Activated naive CD4-positive, alpha-beta T cell treated with anti-CD3 and anti-CD28 coated beads, Interleukin-2, amount 10 ng/mL, durations not matched to agents 7 days and 5 days (primary cell): ENCODE measurements around the gene NTN5.
A peak's percentile ranks its signal among the peaks of the same experiment; 100 is the strongest.
"Not testable (repeated sequence)": the region's sequence is repeated elsewhere in the genome, so short reads cannot be mapped to it uniquely, and the experiment has no call there.

Experiments used
- CTCF ChIA-PET: fragments of 350-600 bp; sonication (Branson Sonifier 250); formaldehyde crosslinking; loops from one replicate; lab custom pipeline; 2021; ENCODE audit warnings: antibody characterized with exemption; lab: Charles Lee
- DNase-seq: peaks from one replicate; pipeline ENCODE4 v3.0.0-alpha.2; 2020
- H3K27ac Mint-ChIP-seq: one replicate; pipeline ENCODE4 v1.8.0; 2021; ENCODE audit warnings: mild to moderate bottlenecking, moderate library complexity, mixed read lengths
- H3K27me3 Mint-ChIP-seq: one replicate; pipeline ENCODE4 v1.8.0; 2021; ENCODE audit warnings: mild to moderate bottlenecking, mixed read lengths
- H3K36me3 Mint-ChIP-seq: one replicate; pipeline ENCODE4 v1.8.0; 2021; ENCODE audit warnings: mixed read lengths
- H3K4me1 Mint-ChIP-seq: one replicate; pipeline ENCODE4 v1.8.0; 2021; ENCODE audit warnings: mixed read lengths
- H3K4me3 Mint-ChIP-seq: one replicate; pipeline ENCODE4 v1.8.0; 2021; ENCODE audit warnings: mild to moderate bottlenecking, moderate library complexity, mixed read lengths
- H3K9me3 Mint-ChIP-seq: one replicate; pipeline ENCODE4 v1.8.0; 2021; ENCODE audit warnings: mixed read lengths

Gene NTN5

GRCh38 chr19:48669903-48670668 is 2.7 kb downstream of the NTN5 start:
- peaks cover 1% of the 10 kb centered on the region for H3K4me1 Mint-ChIP-seq
- DNase-seq: no peak
- H3K36me3 Mint-ChIP-seq: no peaks in the 10 kb centered on the region
- H3K27ac Mint-ChIP-seq: no peak overlapping the region
- CTCF ChIA-PET: no interaction called here
- peaks cover 6% of the 10 kb centered on the region for H3K9me3 Mint-ChIP-seq
- peaks cover 12% of the 10 kb centered on the region for H3K27me3 Mint-ChIP-seq
- H3K4me3 Mint-ChIP-seq: no peak overlapping the region

GRCh38 chr19:48668761-48669160 is 4.1 kb downstream of the NTN5 start:
- peaks cover 6% of the 10 kb centered on the region for H3K9me3 Mint-ChIP-seq
- H3K36me3 Mint-ChIP-seq: no peaks in the 10 kb centered on the region
- no peaks in the 10 kb centered on the region for H3K4me1 Mint-ChIP-seq
- CTCF ChIA-PET: no interaction called here
- H3K27me3 Mint-ChIP-seq: peaks cover 9% of the 10 kb centered on the region
- no peak overlapping the region for H3K27ac Mint-ChIP-seq
- no peak overlapping the region for H3K4me3 Mint-ChIP-seq
- no peak for DNase-seq

- H3K27ac Mint-ChIP-seq: no peak overlapping the region
- H3K27me3 Mint-ChIP-seq: peaks cover 9% of the 10 kb centered on the region
- H3K4me1 Mint-ChIP-seq: no peaks in the 10 kb centered on the region
- H3K9me3 Mint-ChIP-seq: peaks cover 6% of the 10 kb centered on the region
- no peaks in the 10 kb centered on the region for H3K36me3 Mint-ChIP-seq
- CTCF ChIA-PET: no interaction called here
- DNase-seq: no peak
- no peak overlapping the region for H3K4me3 Mint-ChIP-seq
Observed at GRCh38 chr19:48668332-48668731, 4.5 kb downstream of the NTN5 start.

- H3K27ac Mint-ChIP-seq: no peak overlapping the region
- peaks cover 4% of the 10 kb centered on the region for H3K27me3 Mint-ChIP-seq
- no peak overlapping the region for H3K4me3 Mint-ChIP-seq
- H3K4me1 Mint-ChIP-seq: peaks cover 8% of the 10 kb centered on the region
- CTCF ChIA-PET: interaction anchor here (1.8 kb wide), 2 partner anchors 9 to 10 kb away, joined by 4 to 5 read pairs; no protein-coding TSS in a partner anchor
- no peaks in the 10 kb centered on the region for H3K36me3 Mint-ChIP-seq
- peaks cover 6% of the 10 kb centered on the region for H3K9me3 Mint-ChIP-seq
- no peak for DNase-seq
Observed at GRCh38 chr19:48665786-48666185, 7.0 kb downstream of the NTN5 start.

GRCh38 chr19:48664476-48664875 is 8.3 kb downstream of the NTN5 start:
- CTCF ChIA-PET: no interaction called here
- no peaks in the 10 kb centered on the region for H3K36me3 Mint-ChIP-seq
- peaks cover 10% of the 10 kb centered on the region for H3K4me1 Mint-ChIP-seq
- H3K9me3 Mint-ChIP-seq: peaks cover under 1% of the 10 kb centered on the region
- no peak overlapping the region for H3K4me3 Mint-ChIP-seq
- no peak for DNase-seq
- peaks cover 4% of the 10 kb centered on the region for H3K27me3 Mint-ChIP-seq
- no peak overlapping the region for H3K27ac Mint-ChIP-seq

GRCh38 chr19:48663667-48664066 is 9.2 kb downstream of the NTN5 start:
- no peaks in the 10 kb centered on the region for H3K36me3 Mint-ChIP-seq
- CTCF ChIA-PET: no interaction called here
- H3K27me3 Mint-ChIP-seq: peaks cover 9% of the 10 kb centered on the region
- no peaks in the 10 kb centered on the region for H3K9me3 Mint-ChIP-seq
- peaks cover 13% of the 10 kb centered on the region for H3K4me1 Mint-ChIP-seq
- no peak for DNase-seq
- no peak overlapping the region for H3K27ac Mint-ChIP-seq
- no peak overlapping the region for H3K4me3 Mint-ChIP-seq

GRCh38 chr19:48661711-48662090 is 11.1 kb downstream of the NTN5 start:
- no peak overlapping the region for H3K4me3 Mint-ChIP-seq
- H3K27ac Mint-ChIP-seq: no peak overlapping the region
- peaks cover 13% of the 10 kb centered on the region for H3K4me1 Mint-ChIP-seq
- no peaks in the 10 kb centered on the region for H3K9me3 Mint-ChIP-seq
- CTCF ChIA-PET: interaction anchor here (1.4 kb wide), 1 partner anchor 16 kb away, joined by 3 read pairs; the partner anchor contains the start of gene CA11
- peaks cover 21% of the 10 kb centered on the region for H3K27me3 Mint-ChIP-seq
- no peaks in the 10 kb centered on the region for H3K36me3 Mint-ChIP-seq
- DNase-seq: no peak

- peak; percentile 88 for DNase-seq
- H3K27ac Mint-ChIP-seq: peak overlapping the region; percentile 89
- H3K27me3 Mint-ChIP-seq: peaks cover 28% of the 10 kb centered on the region
- H3K4me3 Mint-ChIP-seq: peak overlapping the region; percentile 43
- peaks cover 13% of the 10 kb centered on the region for H3K4me1 Mint-ChIP-seq
- no peaks in the 10 kb centered on the region for H3K9me3 Mint-ChIP-seq
- CTCF ChIA-PET: interaction anchor here (1.4 kb wide), 1 partner anchor 15 kb away, joined by 3 read pairs; the partner anchor contains the start of gene CA11
- no peaks in the 10 kb centered on the region for H3K36me3 Mint-ChIP-seq
Observed at GRCh38 chr19:48660852-48661710, 11.7 kb downstream of the NTN5 start.

GRCh38 chr19:48659768-48660167 is 13.0 kb downstream of the NTN5 start:
- CTCF ChIA-PET: no interaction called here
- no peaks in the 10 kb centered on the region for H3K9me3 Mint-ChIP-seq
- H3K27ac Mint-ChIP-seq: no peak overlapping the region
- H3K36me3 Mint-ChIP-seq: no peaks in the 10 kb centered on the region
- DNase-seq: no peak
- peaks cover 31% of the 10 kb centered on the region for H3K27me3 Mint-ChIP-seq
- peaks cover 13% of the 10 kb centered on the region for H3K4me1 Mint-ChIP-seq
- no peak overlapping the region for H3K4me3 Mint-ChIP-seq

- no peaks in the 10 kb centered on the region for H3K36me3 Mint-ChIP-seq
- DNase-seq: no peak
- no peak overlapping the region for H3K27ac Mint-ChIP-seq
- CTCF ChIA-PET: no interaction called here
- H3K4me3 Mint-ChIP-seq: no peak overlapping the region
- no peaks in the 10 kb centered on the region for H3K9me3 Mint-ChIP-seq
- H3K27me3 Mint-ChIP-seq: peaks cover 38% of the 10 kb centered on the region
- H3K4me1 Mint-ChIP-seq: peaks cover 18% of the 10 kb centered on the region
Observed at GRCh38 chr19:48658483-48658882, 14.3 kb downstream of the NTN5 start.

- DNase-seq, CTCF ChIA-PET, H3K27ac Mint-ChIP-seq, H3K9me3 Mint-ChIP-seq, H3K36me3 Mint-ChIP-seq, H3K4me3 Mint-ChIP-seq: not testable (repeated sequence)
- H3K4me1 Mint-ChIP-seq: peaks cover 20% of the 10 kb centered on the region
- peaks cover 38% of the 10 kb centered on the region for H3K27me3 Mint-ChIP-seq
Observed at GRCh38 chr19:48657828-48658227, 15.0 kb downstream of the NTN5 start.

GRCh38 chr19:48656840-48657474 is 15.9 kb downstream of the NTN5 start:
- Mint-ChIP-seq H3K4me1 (peaks cover 26% of the 10 kb centered on the region), H3K9me3 (no peaks in the 10 kb centered on the region), H3K4me3 (no peak overlapping the region), H3K27me3 (peaks cover 38% of the 10 kb centered on the region), H3K36me3 (no peaks in the 10 kb centered on the region), H3K27ac (no peak overlapping the region)
- no peak for DNase-seq
- CTCF ChIA-PET: no interaction called here

- H3K27me3 Mint-ChIP-seq: peaks cover 38% of the 10 kb centered on the region
- CTCF ChIA-PET: no interaction called here
- peaks cover 29% of the 10 kb centered on the region for H3K4me1 Mint-ChIP-seq
- no peak overlapping the region for H3K27ac Mint-ChIP-seq
- H3K36me3 Mint-ChIP-seq: no peaks in the 10 kb centered on the region
- DNase-seq: no peak
- H3K4me3 Mint-ChIP-seq: no peak overlapping the region
- no peaks in the 10 kb centered on the region for H3K9me3 Mint-ChIP-seq
Observed at GRCh38 chr19:48654299-48655059, 18.3 kb downstream of the NTN5 start.

GRCh38 chr19:48651683-48652048 is 21.2 kb downstream of the NTN5 start:
- H3K36me3 Mint-ChIP-seq: no peaks in the 10 kb centered on the region
- H3K27ac Mint-ChIP-seq: no peak overlapping the region
- peaks cover 49% of the 10 kb centered on the region for H3K4me1 Mint-ChIP-seq
- DNase-seq: no peak
- no peaks in the 10 kb centered on the region for H3K9me3 Mint-ChIP-seq
- no peak overlapping the region for H3K4me3 Mint-ChIP-seq
- CTCF ChIA-PET: interaction anchor here (1.4 kb wide), 1 partner anchor 185 kb away, joined by 4 read pairs; no protein-coding TSS in a partner anchor
- peaks cover 17% of the 10 kb centered on the region for H3K27me3 Mint-ChIP-seq
